HG03135 (cell line): ENCODE measurements around the gene CC2D2B.

Experiments used
- ATAC-seq: cut with Tn5 transposase; IDR thresholded peaks from one replicate; pipeline ENCODE4 v1.9.1; 2021; ENCODE audit warnings: mild to moderate bottlenecking, moderate library complexity; ENCODE audit not compliant: unreplicated experiment

CC2D2B gene

GRCh38 chr10:96073722-96074121, 165.9 kb downstream of the CC2D2B start:
- ATAC-seq, result no peak

GRCh38 chr10:96074776-96075175, 167.0 kb downstream of the CC2D2B start:
- no peak for ATAC-seq

GRCh38 chr10:96075977-96076376, 168.2 kb downstream of the CC2D2B start:
- ATAC-seq, result no peak

GRCh38 chr10:96077156-96077555, 169.4 kb downstream of the CC2D2B start:
- ATAC-seq, result no peak

GRCh38 chr10:96082153-96082552, 174.4 kb downstream of the CC2D2B start:
- no peak for ATAC-seq
